SK-N-SH (cell line): ENCODE results near the gene MEI1.

Source experiments
- ELF1 ChIP-seq: IDR thresholded peaks from 2 replicates; pipeline ENCODE4 v1.4.0; 2012
- GATA2 ChIP-seq: sonication (generic); formaldehyde crosslinking; IDR thresholded peaks from 2 replicates; pipeline ENCODE4 v1.5.0; 2020; ENCODE audit warnings: mild to moderate bottlenecking, missing genetic modification reagents
- MEF2A ChIP-seq: IDR thresholded peaks from 2 replicates; pipeline ENCODE4 v1.4.0; 2012; ENCODE audit warnings: low read depth, borderline replicate concordance
- TF ChIP-seq, protein P1 (sequence below): fragments of 200-600 bp; sonication (generic); IDR thresholded peaks from 2 replicates; pipeline ENCODE4 v1.6.1; 2017; ENCODE audit warnings: antibody characterized with exemption, mild to moderate bottlenecking, moderate library complexity

DNA sequence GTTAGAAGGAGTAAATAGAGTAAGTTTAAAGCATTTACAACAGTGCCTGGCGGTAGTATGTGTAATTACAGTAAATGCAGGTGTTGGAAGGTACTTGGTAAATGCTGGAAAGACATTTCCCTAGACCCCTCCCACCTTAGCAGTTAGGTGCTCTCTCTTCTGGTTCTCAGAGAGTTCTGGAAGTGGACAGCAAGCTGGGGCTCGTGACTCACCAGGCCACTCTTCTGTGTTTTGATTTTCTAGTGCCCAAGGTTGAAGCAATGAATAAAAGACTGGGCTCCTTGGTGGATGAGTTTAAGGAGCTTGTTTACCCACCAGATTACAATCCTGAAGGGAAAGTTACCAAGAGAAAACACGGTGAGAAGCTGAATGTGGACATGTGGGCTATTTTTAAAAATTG, 38.2 kb upstream of the MEI1 start:
- TF ChIP-seq GATA2 (CRISPR knock-in tag) (no peak), MEF2A (no peak), ELF1 (no peak)
- TF ChIP-seq, protein P1, sequence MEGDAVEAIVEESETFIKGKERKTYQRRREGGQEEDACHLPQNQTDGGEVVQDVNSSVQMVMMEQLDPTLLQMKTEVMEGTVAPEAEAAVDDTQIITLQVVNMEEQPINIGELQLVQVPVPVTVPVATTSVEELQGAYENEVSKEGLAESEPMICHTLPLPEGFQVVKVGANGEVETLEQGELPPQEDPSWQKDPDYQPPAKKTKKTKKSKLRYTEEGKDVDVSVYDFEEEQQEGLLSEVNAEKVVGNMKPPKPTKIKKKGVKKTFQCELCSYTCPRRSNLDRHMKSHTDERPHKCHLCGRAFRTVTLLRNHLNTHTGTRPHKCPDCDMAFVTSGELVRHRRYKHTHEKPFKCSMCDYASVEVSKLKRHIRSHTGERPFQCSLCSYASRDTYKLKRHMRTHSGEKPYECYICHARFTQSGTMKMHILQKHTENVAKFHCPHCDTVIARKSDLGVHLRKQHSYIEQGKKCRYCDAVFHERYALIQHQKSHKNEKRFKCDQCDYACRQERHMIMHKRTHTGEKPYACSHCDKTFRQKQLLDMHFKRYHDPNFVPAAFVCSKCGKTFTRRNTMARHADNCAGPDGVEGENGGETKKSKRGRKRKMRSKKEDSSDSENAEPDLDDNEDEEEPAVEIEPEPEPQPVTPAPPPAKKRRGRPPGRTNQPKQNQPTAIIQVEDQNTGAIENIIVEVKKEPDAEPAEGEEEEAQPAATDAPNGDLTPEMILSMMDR: no peak
